Activated CD4-positive, alpha-beta T cell treated with anti-CD3 and anti-CD28 coated beads, Interleukin-10, Interleukin-2, amounts not matched to agents 100 ng/mL and 50 ng/mL, durations not matched to agents 16 hours and 8 hours (primary cell): Measurements from ENCODE around the gene CLBA1.
A peak's percentile ranks its signal among the peaks of the same experiment; 100 is the strongest.
"Not testable (repeated sequence)": the region's sequence is repeated elsewhere in the genome, so short reads cannot be mapped to it uniquely, and the experiment has no call there.

Experiments used
- DNase-seq: peaks from one replicate; pipeline ENCODE4 v3.0.0-alpha.2; 2020

CLBA1 gene

GRCh38 chr14:105026033-105026785 lies 40.6 kb downstream of the CLBA1 start:
- peak; percentile 92 for DNase-seq

- peak; percentile 44 for DNase-seq
Observed at GRCh38 chr14:105026802-105027563, 41.4 kb downstream of the CLBA1 start.

- DNase-seq: not testable (repeated sequence)
Observed at GRCh38 chr14:105027718-105028117, 42.1 kb downstream of the CLBA1 start.

- DNase-seq: no peak
Observed at GRCh38 chr14:105028251-105028927, 42.8 kb downstream of the CLBA1 start.

- no peak for DNase-seq
Observed at GRCh38 chr14:105029402-105029801, 43.8 kb downstream of the CLBA1 start.

- DNase-seq: no peak
Observed at GRCh38 chr14:105030194-105030593, 44.6 kb downstream of the CLBA1 start.

- no peak for DNase-seq
Observed at GRCh38 chr14:105030836-105031396, 45.3 kb downstream of the CLBA1 start.

GRCh38 chr14:105032451-105032901 lies 46.9 kb downstream of the CLBA1 start:
- DNase-seq: not testable (repeated sequence)

GRCh38 chr14:105033412-105033900 lies 47.9 kb downstream of the CLBA1 start:
- DNase-seq: peak; percentile 28

- no peak for DNase-seq
Observed at GRCh38 chr14:105034315-105035039, 48.9 kb downstream of the CLBA1 start.

- DNase-seq: not testable (repeated sequence)
Observed at GRCh38 chr14:105035616-105036015, 50.0 kb downstream of the CLBA1 start.

GRCh38 chr14:105039458-105040205 lies 54.0 kb downstream of the CLBA1 start:
- no peak for DNase-seq

- DNase-seq: no peak
Observed at GRCh38 chr14:105041841-105042765, 56.5 kb downstream of the CLBA1 start.

GRCh38 chr14:105042813-105043212 lies 57.2 kb downstream of the CLBA1 start:
- no peak for DNase-seq

GRCh38 chr14:105043641-105044040 lies 58.1 kb downstream of the CLBA1 start:
- DNase-seq: no peak
